ENCODE data around the gene NELL2.

DNA sequence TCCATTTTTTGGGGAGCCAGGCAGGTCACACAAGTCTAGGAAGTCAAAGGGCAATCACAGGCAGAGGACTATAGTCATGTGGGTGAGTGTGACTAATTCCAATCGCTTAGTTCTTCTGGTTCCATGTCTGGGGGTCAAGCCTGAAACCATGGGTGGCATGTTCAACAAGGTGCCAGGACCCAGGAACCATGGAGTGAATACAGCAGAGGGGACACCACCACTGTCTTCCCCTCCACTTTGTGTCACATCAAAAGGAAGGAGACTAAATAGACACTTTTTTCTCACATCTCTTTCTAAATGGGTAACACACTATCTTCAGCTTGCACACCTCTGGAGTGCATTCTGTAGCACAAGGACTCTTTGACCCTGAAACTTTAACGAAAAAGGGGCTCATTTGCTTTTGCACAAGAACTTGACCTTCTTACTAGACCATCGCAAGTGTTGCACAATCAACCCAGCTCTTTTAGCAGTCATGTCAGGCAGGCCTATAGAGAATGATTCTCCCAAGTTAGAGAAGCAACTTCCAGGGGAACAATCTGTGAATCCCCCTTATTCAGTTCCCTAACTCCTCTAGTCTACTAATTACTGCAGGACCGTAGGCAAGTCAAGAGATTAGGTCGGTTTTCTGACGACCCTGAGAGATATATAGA, 398.7 kb downstream of the NELL2 start:
- TF ChIP-seq, protein P1, sequence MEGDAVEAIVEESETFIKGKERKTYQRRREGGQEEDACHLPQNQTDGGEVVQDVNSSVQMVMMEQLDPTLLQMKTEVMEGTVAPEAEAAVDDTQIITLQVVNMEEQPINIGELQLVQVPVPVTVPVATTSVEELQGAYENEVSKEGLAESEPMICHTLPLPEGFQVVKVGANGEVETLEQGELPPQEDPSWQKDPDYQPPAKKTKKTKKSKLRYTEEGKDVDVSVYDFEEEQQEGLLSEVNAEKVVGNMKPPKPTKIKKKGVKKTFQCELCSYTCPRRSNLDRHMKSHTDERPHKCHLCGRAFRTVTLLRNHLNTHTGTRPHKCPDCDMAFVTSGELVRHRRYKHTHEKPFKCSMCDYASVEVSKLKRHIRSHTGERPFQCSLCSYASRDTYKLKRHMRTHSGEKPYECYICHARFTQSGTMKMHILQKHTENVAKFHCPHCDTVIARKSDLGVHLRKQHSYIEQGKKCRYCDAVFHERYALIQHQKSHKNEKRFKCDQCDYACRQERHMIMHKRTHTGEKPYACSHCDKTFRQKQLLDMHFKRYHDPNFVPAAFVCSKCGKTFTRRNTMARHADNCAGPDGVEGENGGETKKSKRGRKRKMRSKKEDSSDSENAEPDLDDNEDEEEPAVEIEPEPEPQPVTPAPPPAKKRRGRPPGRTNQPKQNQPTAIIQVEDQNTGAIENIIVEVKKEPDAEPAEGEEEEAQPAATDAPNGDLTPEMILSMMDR (conservative IDR thresholded peaks at IDR 0.05 in 1 of 2, IDR thresholded peaks at IDR 0.05 in 1 of 2; ENCODE audit: low read depth in 1 of 2, low read length in 2 of 2): no peak
- TF ChIP-seq EZH2 (IDR thresholded peaks at IDR 0.05; ENCODE audit: low read length, missing control alignments): no peak
